GM12878 (cell line): ENCODE measurements around the gene CNMD. TPM values are rescaled to one million over a fixed set of nuclear protein-coding genes. Genes with fewer than 3 reads are reported as not detected.
A peak's percentile ranks its signal among the peaks of the same experiment; 100 is the strongest.

ENCODE experiments used
- ATAC-seq: fragments of 200-7000 bp; cut with Tn5 transposase; 3 replicates; pipeline ENCODE4 v1.9.1; 2020; ENCODE audit warnings: mild to moderate bottlenecking, moderate library complexity
- BruUV-seq: library from RNA; stranded (reverse); fragments of 400-500 nt; replicated peaks from 2 replicates; lab custom pipeline; 2021; lab: Mats Ljungman, UMichigan
- CTCF ChIA-PET: fragments of 300-600 bp; sonication (Branson Sonifier 250); formaldehyde crosslinking; extraction: SDS; loops from one replicate; lab custom pipeline; 2021; ENCODE audit warnings: inconsistent platforms; lab: Yijun Ruan, JAX
- POLR2A ChIA-PET: fragments of 350-600 bp; formaldehyde crosslinking; extraction: SDS; loops from one replicate; lab custom pipeline; 2021; ENCODE audit warnings: inconsistent platforms; lab: Charles Lee
- RAD21 ChIA-PET: fragments of 300-600 bp; sonication (Branson Sonifier 250); formaldehyde crosslinking; loops from one replicate; lab custom pipeline; 2023; ENCODE audit warnings: antibody characterized with exemption; ENCODE audit not compliant: unreplicated experiment; lab: Charles Lee
- SMC1A ChIA-PET: fragments of 300-600 bp; sonication (Branson Sonifier 250); formaldehyde crosslinking; loops from one replicate; lab custom pipeline; 2023; ENCODE audit not compliant: unreplicated experiment, uncharacterized antibody; lab: Charles Lee
- DNase-seq: peaks from one replicate; pipeline ENCODE4 v3.0.0-alpha.2; 2011; ENCODE audit warnings: low read depth, low spot score
- FAIRE-seq: peaks from 3 replicates; lab custom pipeline; 2011; peaks lifted over from hg19 to GRCh38; lab: Jason Lieb, UNC
- H2AFZ ChIP-seq: 2 replicates; pipeline ENCODE4 v1.6.0; 2011; ENCODE audit warnings: low read depth, low read length, control low read depth; ENCODE audit not compliant: control insufficient read depth
- H3K27ac ChIP-seq: 2 replicates; pipeline ENCODE4 v1.5.1; 2011; ENCODE audit warnings: control low read depth; ENCODE audit not compliant: control insufficient read depth, insufficient read depth
- H3K27me3 ChIP-seq, 2 experiments: replicated peaks in 1 of 2; 2 replicates each; pipeline versions ENCODE4 v1.6.0 to v1.6.1; 2011; ENCODE audit warnings: low read length in 1 of 2; ENCODE audit not compliant: control insufficient read depth in 2 of 2, insufficient read depth in 2 of 2
- H3K36me3 ChIP-seq, 2 experiments: 2 replicates each; pipeline ENCODE4 v1.5.1; 2011; ENCODE audit warnings: low read length in 1 of 2; ENCODE audit not compliant: control insufficient read depth in 2 of 2, insufficient read depth in 2 of 2
- H3K4me1 ChIP-seq: 2 replicates; pipeline ENCODE4 v1.6.1; 2011; ENCODE audit warnings: mild to moderate bottlenecking, low read length, moderate library complexity, mixed read lengths; ENCODE audit not compliant: control insufficient read depth, insufficient read depth
- H3K4me2 ChIP-seq: 2 replicates; pipeline ENCODE4 v1.6.0; 2011; ENCODE audit warnings: control low read depth; ENCODE audit not compliant: control insufficient read depth, insufficient read depth
- H3K4me3 ChIP-seq: fragments of 200-600 bp; sonication (generic); 2 replicates; pipeline ENCODE4 v1.5.1; 2016
- H3K79me2 ChIP-seq: 2 replicates; pipeline ENCODE4 v1.6.0; 2011; ENCODE audit warnings: low read length; ENCODE audit not compliant: control insufficient read depth, insufficient read depth
- H3K9ac ChIP-seq: 2 replicates; pipeline ENCODE4 v1.8.0; 2011; ENCODE audit warnings: low read length, control low read depth, mixed read lengths; ENCODE audit not compliant: control insufficient read depth, insufficient read depth
- H3K9me3 ChIP-seq: replicated peaks from 3 replicates; pipeline ENCODE4 v1.5.1; 2011; ENCODE audit warnings: mild to moderate bottlenecking, low read length; ENCODE audit not compliant: control insufficient read depth, insufficient read depth
- H4K20me1 ChIP-seq: 2 replicates; pipeline ENCODE4 v1.6.0; 2011; ENCODE audit not compliant: control insufficient read depth, insufficient read depth
- BCL11A ChIP-seq: IDR thresholded peaks from 2 replicates; pipeline ENCODE4 v1.6.1; 2011; ENCODE audit warnings: low read depth, low read length
- DPF2 ChIP-seq: fragments of 450-650 bp; IDR thresholded peaks from 2 replicates; pipeline ENCODE4 v1.6.1; 2017; ENCODE audit warnings: mild to moderate bottlenecking
- EP300 ChIP-seq, 2 experiments: fragments of 150-350 bp in 1 of 2; IDR thresholded peaks; 2 replicates each; pipeline ENCODE4 v1.6.1; 2011 to 2012; ENCODE audit warnings: low read depth in 2 of 2, low read length in 2 of 2, borderline replicate concordance in 1 of 2, improper control_type of control experiment in 1 of 2, inconsistent platforms in 1 of 2; ENCODE audit not compliant: control insufficient read depth in 1 of 2
- FOS ChIP-seq: IDR thresholded peaks from 3 replicates; pipeline ENCODE4 v1.6.1; 2011; ENCODE audit warnings: borderline replicate concordance; ENCODE audit not compliant: insufficient read length; ENCODE audit errors: extremely low read depth
- GATAD2B ChIP-seq: fragments of 450-650 bp; conservative IDR thresholded peaks from 2 replicates; pipeline ENCODE4 v1.6.1; 2017; ENCODE audit warnings: low read depth, mild to moderate bottlenecking, moderate library complexity
- IKZF1 ChIP-seq: fragments of 450-650 bp; conservative IDR thresholded peaks from 2 replicates; pipeline ENCODE4 v1.6.1; 2017; ENCODE audit warnings: antibody characterized with exemption, mild to moderate bottlenecking
- JUNB ChIP-seq: IDR thresholded peaks from 2 replicates; pipeline ENCODE4 v1.6.1; 2016; ENCODE audit warnings: antibody characterized with exemption, mild to moderate bottlenecking
- MTA2 ChIP-seq: fragments of 450-650 bp; IDR thresholded peaks from 2 replicates; pipeline ENCODE4 v1.6.1; 2016; ENCODE audit warnings: low read depth, mild to moderate bottlenecking, moderate library complexity
- NR2F1 ChIP-seq: fragments of 450-650 bp; conservative IDR thresholded peaks from 2 replicates; pipeline ENCODE4 v1.6.1; 2017; ENCODE audit warnings: mild to moderate bottlenecking
- SMAD1 ChIP-seq: fragments of 450-650 bp; IDR thresholded peaks from 2 replicates; pipeline ENCODE4 v1.6.1; 2018; ENCODE audit warnings: mild to moderate bottlenecking, low read depth; ENCODE audit not compliant: partially characterized antibody
- WGBS: methylation state at CpG from one replicate; pipeline ENCODE4 v1.1.6; 2016; ENCODE audit warnings: low lambda C conversion rate; ENCODE audit not compliant: insufficient replicate concordance, insufficient coverage; ENCODE audit errors: missing lambda C conversion rate; 5-methylcytosine and 5-hydroxymethylcytosine counted together
- in situ Hi-C: fragments of 300-500 bp; cut with MboI; formaldehyde crosslinking; loops from 9 replicates; pipeline ENCODE4 v1.14.3; 2018; ENCODE audit warnings: mixed read lengths
- intact Hi-C: fragments of 100-400 bp; cut with micrococcal nuclease; formaldehyde crosslinking; loops from one replicate; pipeline ENCODE4 v1.14.2; 2022; ENCODE audit not compliant: unreplicated experiment
- polyA plus RNA-seq, 11 experiments: library from polyadenylated mRNA; depleted of rRNA in 4 of 11; unstranded in 6 of 11; stranded (reverse) in 5 of 11; fragments of >200 nt; fragmentation: Nextera tagmentation in 4 of 11; fragmentation: Illumina TruSeq in 1 of 11; extraction: Ambion mirVana in 4 of 11; extraction: Trizol in 1 of 11; gene quantifications; 1 replicate in 1 of 11; 2 replicates in 10 of 11; pipeline versions ENCODE4 v1.2.1 to v1.2.3, GENCODE V29; 2011 to 2016; ENCODE audit warnings: inconsistent platforms in 2 of 11, missing spikeins in 2 of 11, low read depth in 1 of 11
- total RNA-seq, 4 experiments: library from RNA; depleted of rRNA in 3 of 4; stranded (reverse); fragments of >200 nt in 3 of 4; fragmentation: Illumina TruSeq in 1 of 4; extraction: Trizol in 1 of 4; gene quantifications; 2 replicates each; pipeline versions ENCODE4 v1.2.1 to v1.2.3, GENCODE V29; 2013 to 2021

The CNMD gene
- total and polyA plus RNA-seq, 10 of the 15 experiments (the other 5 are each of a cell fraction or from before 2014, with no cell fraction given), result 0.31 to 1.6 (median 0.73) TPM

GRCh38 chr13:52734075-52734623 lies 5.5 kb downstream of the CNMD start:
- Histone ChIP-seq H3K27ac (no peak overlapping the region), H3K79me2 (no peaks in the 10 kb centered on the region), H3K9ac (no peak overlapping the region), H2AFZ (no peak overlapping the region), H3K9me3 (no peaks in the 10 kb centered on the region), H3K4me3 (no peak overlapping the region), H4K20me1 (no peaks in the 10 kb centered on the region), H3K36me3 (no peaks in the 10 kb centered on the region), H3K4me2 (no peak overlapping the region), H3K4me1 (no peaks in the 10 kb centered on the region; the same call in 1 of the 2 replicates), H3K27me3 (peaks cover 0 to 6% of the 10 kb centered on the region in 2 experiments; a peak in 2 of 4 replicates)
- FAIRE-seq, result no peak
- peak; percentile 75 for ATAC-seq
- ChIA-PET POLR2A (interaction anchor here (1.0 to 3.5 kb wide), 5 partner anchors 9 to 81 kb away, joined by 4 to 31 read pairs (median 6); partner anchors contain the start of gene SUGT1), CTCF (interaction anchor here (0.7 to 10.0 kb wide), 14 partner anchors 8 to 82 kb away, joined by 3 to 78 read pairs (median 4); partner anchors contain the start of gene SUGT1), SMC1A (interaction anchor here (0.6 to 9.0 kb wide), 25 partner anchors 7 to 117 kb away, joined by 3 to 134 read pairs (median 6); no protein-coding TSS in a partner anchor), RAD21 (interaction anchor here (0.7 to 5.9 kb wide), 20 partner anchors 8 to 234 kb away, joined by 3 to 49 read pairs (median 5); no protein-coding TSS in a partner anchor)
- no peak for TF ChIP-seq FOS
- TF ChIP-seq DPF2, result peak; percentile 67
- no peak for TF ChIP-seq EP300 (IDR thresholded peaks at IDR 0.05; ENCODE audit: borderline replicate concordance in 1 of 2, control insufficient read depth in 1 of 2, low read depth in 2 of 2, low read length in 2 of 2)
- peak; percentile 43; the same call in 1 of the 2 replicates for TF ChIP-seq GATAD2B
- TF ChIP-seq NR2F1, result peak; percentile 74; the same call in 1 of the 2 replicates
- TF ChIP-seq BCL11A, result no peak
- no peak for TF ChIP-seq SMAD1
- 0 out of 2 replicates have a peak, but pooled peaks have one; percentile 50 for TF ChIP-seq IKZF1
- peak; percentile 87 for TF ChIP-seq MTA2
- TF ChIP-seq JUNB, result peak; percentile 34; the same call in 1 of the 2 replicates
- in situ Hi-C loops, result no loop called here
- intact Hi-C loops, result no loop called here
- 13% methylated on average over 4 of the region's 4 CpGs for WGBS
- DNase-seq, result no peak
- no TSS peak for BruUV-seq
